Hepatic stellate cell (primary cell): Measurements from ENCODE around the gene PIAS2.
"Not testable (repeated sequence)": the region's sequence is repeated elsewhere in the genome, so short reads cannot be mapped to it uniquely, and the experiment has no call there.

Experiments used
- DNase-seq: peaks from one replicate; pipeline ENCODE4 v3.0.0; 2011; ENCODE audit warnings: low spot score

Gene PIAS2

DNA sequence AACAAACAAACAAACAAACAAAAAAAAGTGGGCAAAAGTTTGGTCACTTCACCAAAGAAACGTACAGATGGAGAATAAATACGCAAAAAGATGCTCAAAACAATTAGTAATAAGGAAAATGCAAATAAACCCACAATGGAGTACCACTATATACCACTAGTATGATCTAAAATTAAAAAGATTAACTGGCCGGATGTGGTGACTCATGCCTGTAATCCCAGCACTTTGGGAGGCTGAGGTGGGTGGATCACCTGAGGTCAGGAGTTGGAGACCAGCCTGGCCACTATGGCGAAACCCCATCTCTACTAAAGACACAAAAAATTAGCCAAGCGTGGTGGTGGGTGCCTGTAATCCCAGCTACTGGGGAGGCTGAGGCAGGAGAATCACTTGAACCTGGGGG lies 84.9 kb downstream of the PIAS2 start:
- not testable (repeated sequence) for DNase-seq

DNA sequence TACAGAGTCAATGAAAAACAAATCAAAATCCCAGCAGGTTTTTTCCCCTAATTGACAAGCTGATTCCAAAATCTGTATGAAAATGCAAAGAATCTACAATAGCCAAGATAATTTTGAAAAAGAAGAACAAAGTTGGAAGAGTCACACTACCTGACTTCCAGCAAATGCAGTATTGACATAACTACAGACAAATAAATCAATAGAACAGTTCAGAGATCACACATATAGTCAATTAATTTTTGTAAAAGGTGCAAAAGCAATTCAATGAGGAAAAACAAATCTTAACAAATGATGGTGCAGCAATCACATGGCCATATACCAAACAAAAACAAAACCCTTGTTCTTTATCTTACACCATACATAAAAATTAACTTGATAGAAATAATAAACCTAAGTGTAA lies 85.9 kb downstream of the PIAS2 start:
- no peak for DNase-seq

DNA sequence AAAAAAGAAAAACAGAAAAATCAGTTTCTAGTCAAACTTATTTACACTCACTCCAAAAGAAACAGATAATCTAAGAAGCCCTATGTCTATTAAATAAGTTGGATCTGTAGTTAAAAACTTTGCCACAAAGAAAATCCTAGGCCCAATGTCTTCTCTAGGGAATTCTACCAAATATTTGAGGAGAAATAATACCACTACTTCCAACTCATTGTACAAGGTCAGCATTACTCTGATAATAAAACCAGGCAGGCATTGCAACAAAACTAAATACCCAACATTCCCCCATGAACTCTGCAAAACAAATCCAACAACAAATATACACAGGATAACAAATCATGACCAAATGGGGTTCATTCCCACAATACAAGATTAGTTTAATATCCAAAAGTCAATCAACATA lies 86.7 kb downstream of the PIAS2 start:
- no peak for DNase-seq

DNA sequence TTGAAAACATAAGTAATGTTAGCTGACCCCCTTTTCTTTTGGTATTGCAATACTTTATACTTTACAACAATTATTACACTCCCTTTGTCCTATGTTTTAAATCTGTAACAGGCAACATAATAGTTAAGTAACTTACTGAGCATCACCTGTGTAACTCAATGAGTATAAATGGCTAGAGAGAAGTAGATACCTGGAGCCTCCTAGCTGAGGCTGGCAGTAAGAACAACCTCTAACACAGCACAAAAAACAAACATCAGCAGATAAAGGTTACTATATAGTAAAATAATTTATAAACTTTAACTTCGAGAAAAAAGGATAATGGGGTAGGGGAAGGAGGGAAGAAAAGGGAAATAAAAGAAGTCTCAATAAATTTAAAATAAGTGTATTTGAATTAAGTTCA lies 87.4 kb downstream of the PIAS2 start:
- no peak for DNase-seq

DNA sequence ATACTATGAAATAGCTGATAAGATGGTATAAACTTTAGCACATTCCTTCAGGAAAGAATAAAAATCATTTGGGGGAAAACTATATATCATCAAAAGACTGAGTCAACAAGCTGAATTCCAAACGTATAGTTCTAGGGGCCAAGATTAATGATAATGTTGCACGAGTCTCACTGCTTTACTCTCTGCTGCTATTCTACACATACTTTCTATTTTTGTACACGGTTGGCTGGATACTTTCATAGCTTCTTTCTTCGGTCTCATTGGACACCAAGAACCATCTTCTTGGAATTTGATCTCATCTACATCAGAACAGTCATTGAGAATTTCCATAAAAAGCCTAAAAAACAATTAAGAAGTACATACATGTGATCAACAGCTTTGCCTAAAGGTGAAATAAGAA lies 87.8 kb downstream of the PIAS2 start:
- no peak for DNase-seq

DNA sequence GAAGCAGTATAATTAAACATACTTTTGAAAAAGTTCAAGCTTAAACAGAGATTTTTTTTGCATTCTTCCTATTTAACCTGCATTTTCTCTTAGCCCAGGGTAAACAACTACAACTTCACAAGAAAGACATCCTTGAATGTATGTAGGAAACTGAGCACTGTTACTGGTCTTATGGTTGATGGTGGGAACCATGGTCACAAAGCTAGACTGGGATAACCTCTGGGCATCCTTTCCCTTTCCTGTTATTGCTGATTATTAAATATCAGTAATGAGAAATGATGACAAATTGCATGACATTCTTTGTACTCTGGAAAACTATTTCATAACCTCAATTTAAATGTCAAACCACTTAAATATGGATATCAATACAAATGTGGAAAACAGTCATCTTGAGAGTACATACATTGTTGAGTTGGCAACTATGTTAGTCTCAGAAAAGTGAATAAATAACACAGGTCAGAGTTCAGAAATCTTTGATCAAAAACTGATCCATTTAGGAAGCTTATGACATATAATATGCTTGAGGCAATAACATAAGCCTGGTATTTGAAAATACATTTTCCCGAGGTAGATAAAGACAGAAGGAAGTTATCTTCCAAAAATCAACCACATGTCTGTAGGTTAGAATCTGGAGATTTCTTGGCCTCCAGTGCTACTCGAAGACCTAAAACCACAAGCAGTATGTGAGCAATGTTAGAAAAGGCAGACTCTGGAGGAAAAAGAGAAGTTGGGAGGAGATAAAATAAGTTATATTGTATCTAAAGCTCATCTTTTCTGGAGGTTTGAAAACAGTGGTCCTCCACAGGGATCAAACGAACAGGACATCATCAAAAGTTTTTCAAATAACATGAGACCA lies 95.2 kb downstream of the PIAS2 start:
- DNase-seq, result no peak

DNA sequence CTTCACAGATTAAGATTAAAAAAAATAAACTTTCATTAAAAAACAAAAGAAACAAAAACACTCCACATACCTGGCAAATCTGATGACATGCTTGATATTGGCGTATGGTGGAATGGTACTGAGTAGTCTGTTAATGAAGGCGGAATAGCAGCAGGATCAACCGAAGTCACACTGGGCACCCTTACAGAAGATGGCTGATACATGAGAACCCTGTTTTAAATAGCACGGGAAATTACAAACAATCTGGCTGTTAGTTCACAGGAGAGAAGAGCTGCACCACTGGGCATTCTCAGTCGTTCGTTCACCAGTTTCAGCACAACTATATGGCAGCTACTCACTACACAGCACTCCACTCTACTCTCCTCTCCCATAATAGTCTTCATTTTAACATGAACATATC lies 96.4 kb downstream of the PIAS2 start:
- no peak for DNase-seq

DNA sequence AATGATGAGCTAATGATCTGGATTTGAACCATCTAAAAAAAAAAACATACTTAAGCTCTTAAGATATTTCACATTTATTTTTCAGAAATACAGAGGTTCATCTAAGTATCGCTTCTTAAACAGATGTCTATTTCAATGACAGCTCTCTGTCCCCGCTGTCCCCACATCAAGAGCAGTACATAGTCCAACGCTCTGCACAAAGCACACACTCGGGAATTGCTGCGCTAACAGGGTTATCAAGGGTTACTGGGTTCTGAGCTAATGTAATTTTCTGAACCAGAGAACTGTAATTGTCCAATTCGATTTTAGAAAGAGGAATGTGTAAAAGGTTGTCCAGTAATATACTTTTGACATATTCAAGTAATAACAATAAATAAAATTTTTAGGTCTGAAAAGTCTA lies 101.6 kb downstream of the PIAS2 start:
- DNase-seq, result no peak

DNA sequence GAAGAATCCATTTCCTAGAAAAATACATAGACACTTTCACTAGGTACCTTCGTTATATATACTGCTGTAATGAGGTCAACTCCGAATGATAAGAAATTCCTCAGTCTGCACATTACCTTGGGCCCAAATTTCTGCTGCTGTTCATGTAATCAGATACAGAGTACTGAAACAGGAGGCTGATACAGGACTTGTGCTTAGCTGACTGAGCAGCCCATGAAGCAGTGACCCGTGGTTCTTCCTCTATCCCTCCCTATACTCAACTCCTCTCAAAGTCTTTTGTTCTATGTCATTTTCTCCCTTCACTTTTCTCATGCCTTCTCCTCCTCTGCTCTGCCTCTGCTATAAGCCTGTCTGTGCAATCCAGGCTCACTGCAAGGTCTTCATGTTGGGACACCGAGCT lies 102.9 kb downstream of the PIAS2 start:
- DNase-seq, result no peak

DNA sequence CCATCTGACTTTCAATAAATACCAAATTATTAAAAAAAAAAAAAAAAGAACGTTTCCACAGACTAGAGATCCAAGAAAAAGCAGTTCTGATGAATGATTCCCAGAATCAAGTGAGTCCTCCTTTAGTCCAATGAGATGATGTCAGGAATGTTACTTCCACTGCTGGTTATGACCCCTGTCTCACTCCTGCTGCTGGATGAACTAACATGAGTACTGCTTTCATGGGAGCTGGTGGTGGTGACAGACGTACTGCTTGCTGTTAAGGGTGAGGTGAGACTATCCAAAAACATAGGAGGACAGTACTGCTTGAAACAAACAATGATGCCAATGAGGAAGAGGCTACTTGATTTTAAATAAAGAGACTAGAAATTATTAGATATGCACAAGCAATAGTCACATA lies 105.0 kb downstream of the PIAS2 start:
- no peak for DNase-seq

DNA sequence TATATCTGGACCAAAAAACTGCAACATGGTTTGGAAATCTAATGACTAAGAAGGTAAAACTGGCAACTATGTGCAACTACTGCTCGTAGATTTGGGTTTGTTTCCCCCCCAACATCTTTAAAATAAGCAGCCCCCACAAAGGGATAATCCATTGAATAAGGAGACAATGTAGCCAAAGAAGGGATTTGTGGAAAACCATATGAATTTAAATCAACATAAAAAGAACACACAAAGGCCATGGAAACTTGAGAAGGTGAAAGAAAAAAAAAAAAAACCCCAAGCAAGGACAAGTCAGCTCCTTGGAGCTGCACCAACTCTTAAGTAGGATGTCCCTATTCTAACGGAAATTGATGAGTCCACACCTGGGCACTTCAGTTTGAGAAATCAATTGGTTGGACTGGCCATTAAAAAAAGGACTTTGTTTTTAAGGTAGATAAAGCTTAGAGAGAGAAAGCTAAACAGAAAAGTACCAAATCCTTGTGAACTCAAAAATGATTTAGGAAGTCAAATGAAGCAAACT lies 106.8 kb downstream of the PIAS2 start:
- no peak for DNase-seq

DNA sequence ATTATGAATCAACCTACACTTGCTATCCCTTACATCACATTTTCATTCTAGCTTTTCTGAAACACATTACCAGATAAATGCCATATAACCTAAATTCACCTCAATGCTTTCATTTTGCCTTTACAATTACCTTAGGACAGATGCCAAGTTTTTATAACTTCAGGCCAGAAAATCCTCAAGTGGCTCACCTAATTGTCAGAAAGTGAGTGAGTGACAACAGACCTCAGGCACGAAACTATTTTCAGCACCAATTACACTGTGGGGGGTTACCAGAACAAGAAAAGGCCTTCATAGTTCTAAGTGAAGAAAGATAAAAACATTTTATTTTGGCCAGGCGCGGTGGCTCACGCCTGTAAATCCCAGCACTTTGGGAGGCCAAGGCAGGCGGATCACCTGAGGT lies 108.2 kb downstream of the PIAS2 start:
- no peak for DNase-seq

DNA sequence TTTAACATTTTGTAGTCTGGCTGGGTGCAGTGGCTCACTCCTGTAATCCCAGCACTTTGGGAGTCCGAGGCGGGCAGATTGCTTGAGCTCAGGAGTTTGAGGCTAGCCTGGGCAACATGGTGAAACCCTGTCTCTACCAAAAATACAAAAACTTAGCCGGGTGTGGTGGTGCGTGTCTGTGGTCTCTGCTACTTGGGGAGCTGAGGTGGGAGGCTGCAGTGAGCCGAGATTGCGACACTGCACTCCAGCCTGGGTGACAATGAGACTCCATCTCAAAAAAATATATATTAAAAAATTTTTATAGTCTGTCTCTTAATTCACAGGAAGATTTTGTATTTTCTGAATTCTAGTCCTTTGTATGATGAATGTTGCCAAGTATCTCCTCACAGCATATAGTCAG lies 121.4 kb downstream of the PIAS2 start:
- DNase-seq, result not testable (repeated sequence)

DNA sequence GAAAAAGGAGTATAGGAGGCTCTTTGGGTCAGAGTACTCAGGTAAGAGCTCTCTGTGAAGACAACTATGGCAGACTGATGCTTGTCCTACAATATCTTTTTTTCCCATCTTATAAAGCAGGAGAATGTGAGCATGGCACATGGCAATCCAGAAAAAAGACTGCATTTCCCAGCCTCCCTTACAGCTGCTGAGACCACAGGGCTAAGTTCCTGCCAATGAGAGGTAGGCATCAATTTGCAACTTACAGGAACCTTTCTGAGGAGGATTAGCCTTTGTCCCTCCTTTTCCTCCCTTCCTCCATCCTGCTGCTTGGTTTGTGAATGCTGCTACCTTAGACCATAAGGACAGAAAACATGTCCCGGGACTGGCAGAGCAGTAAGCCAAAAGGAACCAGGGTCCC lies 122.7 kb downstream of the PIAS2 start:
- no peak for DNase-seq

DNA sequence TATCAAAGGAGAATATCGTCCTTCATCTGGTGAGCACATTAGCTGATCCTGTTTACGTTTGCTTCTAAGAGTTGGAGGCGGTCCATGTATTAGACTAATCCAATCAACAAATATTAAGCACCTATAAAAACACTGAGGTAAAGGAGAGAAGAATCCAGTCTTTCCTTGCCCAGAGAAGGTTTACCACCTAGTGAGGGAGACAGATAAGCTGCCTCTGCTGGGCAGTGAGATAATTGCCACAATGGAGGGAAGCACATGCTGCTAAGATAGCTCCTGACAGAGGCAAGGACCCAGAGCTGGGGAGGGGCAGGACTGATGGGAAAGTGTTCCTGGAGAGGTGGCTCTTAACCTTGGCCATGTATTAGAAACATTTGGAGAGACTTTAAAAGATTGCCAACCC lies 123.7 kb downstream of the PIAS2 start:
- DNase-seq, result no peak

DNA sequence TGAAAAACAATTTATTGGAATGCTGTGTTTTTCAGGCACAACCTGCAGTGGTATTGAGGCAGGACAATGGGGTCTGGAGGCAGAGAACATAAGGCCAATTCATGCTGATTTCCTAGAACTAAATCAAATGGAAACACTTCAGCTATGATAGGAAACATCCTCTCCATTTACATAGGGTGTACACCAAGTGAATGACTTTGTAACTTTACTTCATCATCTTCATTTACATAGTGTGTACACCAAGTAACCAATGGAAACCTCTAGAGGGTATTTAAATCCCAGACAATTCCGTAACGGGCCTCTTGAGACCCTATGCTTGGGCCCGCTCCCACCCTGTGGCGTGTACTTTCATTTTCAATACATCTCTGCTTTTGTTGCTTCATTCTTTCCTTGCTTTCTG lies 128.2 kb downstream of the PIAS2 start:
- no peak for DNase-seq

DNA sequence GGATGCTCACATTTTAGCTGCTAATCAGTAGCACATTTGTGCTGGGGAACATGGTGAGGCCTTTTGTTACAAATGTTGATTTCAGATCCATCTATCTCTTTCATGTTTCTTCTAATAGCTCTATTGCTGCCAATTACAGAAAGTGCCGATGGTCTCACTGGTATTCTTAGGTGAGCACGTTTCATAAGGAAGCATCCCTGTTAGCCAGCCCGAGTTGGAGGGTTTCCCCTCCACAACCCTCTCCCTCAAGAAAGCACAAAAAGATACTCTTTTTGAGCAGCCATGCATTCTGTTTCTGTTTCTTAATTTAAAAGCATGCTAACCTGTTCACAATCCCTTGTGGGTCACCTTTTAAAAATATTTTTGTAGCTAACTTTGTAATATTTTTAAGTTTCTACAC lies 129.6 kb downstream of the PIAS2 start:
- no peak for DNase-seq

DNA sequence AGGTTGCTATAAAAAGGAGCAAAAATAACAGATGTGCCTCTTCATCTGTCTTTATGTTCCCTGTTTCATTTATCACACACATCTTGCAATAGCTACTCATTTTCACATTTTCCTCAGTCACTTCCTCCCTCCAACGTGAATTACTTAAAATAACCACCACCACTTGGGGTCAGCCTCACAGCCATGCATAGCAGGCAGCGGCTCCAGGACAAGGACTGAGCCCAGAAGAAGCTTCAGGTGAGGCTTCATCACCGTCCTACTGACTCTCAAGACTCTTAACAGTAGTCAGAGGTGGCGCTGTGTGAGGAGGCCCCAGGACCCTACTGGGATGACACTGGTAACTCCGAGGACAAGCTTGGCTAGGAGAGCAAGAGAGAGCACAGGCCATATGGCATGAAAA lies 144.9 kb downstream of the PIAS2 start:
- DNase-seq, result no peak

DNA sequence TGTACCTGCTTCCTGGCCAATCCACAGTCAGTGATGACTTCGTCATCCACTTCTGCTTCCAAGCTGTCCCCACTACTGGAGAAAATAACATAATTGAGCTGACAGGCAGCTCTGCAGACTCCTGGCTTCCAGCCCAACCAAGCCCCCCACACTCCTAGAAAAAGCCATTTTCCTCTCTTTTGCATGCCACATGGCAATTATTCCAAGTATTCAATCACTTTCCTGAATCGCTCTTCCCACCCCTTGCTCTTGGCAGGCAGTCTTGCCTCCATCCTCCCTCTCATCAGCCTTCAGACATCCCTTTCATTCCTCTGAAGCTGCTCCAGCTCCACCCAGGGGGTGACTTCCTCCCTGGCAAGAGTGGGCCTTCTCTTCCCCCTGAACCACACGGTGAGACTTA lies 146.2 kb downstream of the PIAS2 start:
- DNase-seq, result no peak

DNA sequence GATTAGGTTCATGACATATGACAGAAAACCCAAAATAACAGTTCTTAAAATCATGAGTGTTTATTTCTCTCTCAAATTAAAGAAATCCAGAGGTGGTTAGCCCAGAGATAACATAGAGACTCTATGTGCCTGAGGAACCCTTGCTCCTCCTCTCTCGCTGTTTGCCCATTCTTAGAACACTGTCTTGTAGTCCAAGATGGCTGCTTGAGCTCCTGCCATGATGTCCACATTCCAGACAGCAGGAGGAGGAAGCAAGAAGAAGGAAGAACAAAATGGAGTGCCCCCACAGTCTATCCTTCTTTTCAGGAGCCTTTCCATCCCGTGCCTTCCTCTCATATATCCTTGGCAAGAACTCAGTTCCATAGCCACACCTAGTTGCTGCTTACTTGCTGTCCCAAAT lies 146.6 kb downstream of the PIAS2 start:
- no peak for DNase-seq

DNA sequence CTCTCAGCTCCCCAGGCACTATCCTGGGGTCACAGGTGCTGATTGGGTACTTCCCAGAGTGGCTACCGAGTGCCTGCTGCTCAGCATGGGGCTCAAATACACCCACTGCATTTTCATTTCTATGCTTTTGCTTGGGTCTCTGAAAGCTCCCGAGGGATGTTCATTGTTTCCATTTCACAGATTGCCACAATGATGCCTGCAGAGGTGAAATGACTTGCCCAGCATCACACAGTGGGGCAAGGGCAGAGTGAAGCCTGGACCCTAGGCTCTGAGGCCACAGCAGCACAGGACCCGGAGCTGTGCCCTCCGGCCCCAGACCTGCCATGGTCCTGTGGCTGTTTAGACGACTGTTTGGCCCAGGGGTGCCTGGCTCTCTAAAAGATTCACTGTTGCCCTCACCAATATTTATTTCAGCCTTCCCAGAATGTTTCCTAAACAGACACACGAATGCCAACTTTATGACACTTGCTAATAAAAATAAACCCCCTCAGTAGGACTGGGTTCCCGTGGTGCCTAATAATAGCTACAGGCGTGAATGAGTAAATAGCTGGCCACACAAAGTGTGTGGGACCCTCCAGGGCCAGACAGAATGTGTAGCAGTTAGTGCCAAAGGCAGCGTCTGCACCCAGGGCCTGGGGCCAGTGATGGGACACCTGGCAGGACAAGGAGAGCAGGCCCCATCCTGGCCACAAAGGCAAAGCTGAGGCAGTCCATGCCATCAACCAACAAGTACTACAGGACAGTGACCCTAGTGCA lies 149.0 kb downstream of the PIAS2 start:
- no peak for DNase-seq

DNA sequence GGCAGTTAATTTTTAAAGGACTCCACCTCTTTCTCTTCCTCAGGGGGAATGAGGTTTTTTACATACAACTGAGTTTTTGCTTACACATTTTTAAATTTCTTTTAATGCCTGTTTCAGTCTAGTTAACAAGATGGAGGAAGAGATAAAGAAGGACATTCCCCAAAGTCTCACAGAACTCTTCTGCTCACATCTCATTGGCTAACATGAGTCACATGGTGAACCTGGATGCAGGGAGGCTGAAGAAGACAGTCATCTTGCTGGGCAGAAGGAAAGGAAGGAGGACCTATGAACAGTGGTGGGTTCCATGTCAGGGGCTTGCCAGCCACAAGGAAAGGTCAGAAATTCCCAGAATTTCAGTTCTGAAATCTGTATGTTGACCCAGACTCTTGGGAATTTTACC lies 150.1 kb downstream of the PIAS2 start:
- no peak for DNase-seq

DNA sequence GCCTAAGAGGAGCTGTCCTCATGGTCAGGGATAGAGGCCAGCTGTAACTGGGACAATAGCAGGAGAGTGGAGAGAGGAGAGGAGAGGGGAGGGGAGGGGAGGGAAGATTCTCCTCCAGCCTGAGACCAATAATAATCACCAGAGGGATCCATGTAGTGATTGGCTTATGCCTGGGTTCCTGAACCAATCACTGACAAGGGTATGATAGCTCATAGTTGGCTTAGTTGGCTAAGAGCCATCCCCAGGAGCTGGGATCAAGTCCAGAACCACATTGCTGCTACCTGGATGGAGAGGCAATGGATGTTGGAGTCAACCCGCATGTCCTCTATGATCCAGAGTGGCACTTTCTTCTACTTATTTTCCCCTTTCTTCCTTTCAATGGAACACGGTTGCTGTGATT lies 152.7 kb downstream of the PIAS2 start:
- DNase-seq, result no peak
